GM18870 (cell line): Measurements from ENCODE around the gene LAMA2.

Experiments used
- ATAC-seq: cut with Tn5 transposase; IDR thresholded peaks from one replicate; pipeline ENCODE4 v1.9.1; 2021; ENCODE audit warnings: moderate library complexity; ENCODE audit not compliant: unreplicated experiment

The LAMA2 gene

GRCh38 chr6:129344379-129344778 is 461.4 kb downstream of the LAMA2 start:
- no peak for ATAC-seq

GRCh38 chr6:129345890-129346289 is 463.0 kb downstream of the LAMA2 start:
- ATAC-seq, result no peak

- no peak for ATAC-seq
These were observed 464.0 kb downstream of the LAMA2 start for GRCh38 chr6:129346964-129347363.

- ATAC-seq, result no peak
These were observed 467.3 kb downstream of the LAMA2 start for GRCh38 chr6:129350278-129350677.

GRCh38 chr6:129351807-129352206 is 468.9 kb downstream of the LAMA2 start:
- no peak for ATAC-seq

- ATAC-seq, result no peak
These were observed 470.1 kb downstream of the LAMA2 start for GRCh38 chr6:129353067-129353466.

- ATAC-seq, result no peak
These were observed 473.2 kb downstream of the LAMA2 start for GRCh38 chr6:129356129-129356528.

- no peak for ATAC-seq
These were observed 477.1 kb downstream of the LAMA2 start for GRCh38 chr6:129359811-129360681.

GRCh38 chr6:129360682-129360955 is 477.7 kb downstream of the LAMA2 start:
- no peak for ATAC-seq

- ATAC-seq, result no peak
These were observed 481.1 kb downstream of the LAMA2 start for GRCh38 chr6:129364037-129364436.

- no peak for ATAC-seq
These were observed 481.8 kb downstream of the LAMA2 start for GRCh38 chr6:129364767-129365166.

- no peak for ATAC-seq
These were observed 485.1 kb downstream of the LAMA2 start for GRCh38 chr6:129368076-129368475.

- no peak for ATAC-seq
These were observed 486.0 kb downstream of the LAMA2 start for GRCh38 chr6:129368970-129369369.

- ATAC-seq, result no peak
These were observed 486.8 kb downstream of the LAMA2 start for GRCh38 chr6:129369737-129370136.

GRCh38 chr6:129370268-129370916 is 487.5 kb downstream of the LAMA2 start:
- ATAC-seq, result peak; percentile 69

- no peak for ATAC-seq
These were observed 498.9 kb downstream of the LAMA2 start for GRCh38 chr6:129381885-129382284.

GRCh38 chr6:129382916-129383315 is 500.0 kb downstream of the LAMA2 start:
- no peak for ATAC-seq

- no peak for ATAC-seq
These were observed 502.2 kb downstream of the LAMA2 start for GRCh38 chr6:129385117-129385516.

GRCh38 chr6:129390900-129391299 is 508.0 kb downstream of the LAMA2 start:
- no peak for ATAC-seq

GRCh38 chr6:129393654-129394053 is 510.7 kb downstream of the LAMA2 start:
- ATAC-seq, result peak; percentile 69

GRCh38 chr6:129398764-129399163 is 515.8 kb downstream of the LAMA2 start:
- no peak for ATAC-seq

- no peak for ATAC-seq
These were observed 519.3 kb downstream of the LAMA2 start for GRCh38 chr6:129402244-129402643.

- no peak for ATAC-seq
These were observed 528.2 kb downstream of the LAMA2 start for GRCh38 chr6:129411092-129411491.
